Rectal smooth muscle tissue (tissue), 1 donor: Measurements from ENCODE around the gene MPP1.

Experiments
- H3K27ac ChIP-seq: one replicate; pipeline ENCODE4 v1.7.0; 2013; ENCODE audit warnings: low read depth, low read length, inconsistent platforms
- H3K27me3 ChIP-seq: one replicate; pipeline ENCODE4 v1.7.0; 2013; ENCODE audit warnings: low read length; ENCODE audit not compliant: control insufficient read depth, insufficient read depth
- H3K36me3 ChIP-seq: one replicate; pipeline ENCODE4 v1.7.0; 2013; ENCODE audit warnings: low read length; ENCODE audit not compliant: control insufficient read depth, insufficient read depth
- H3K4me1 ChIP-seq: one replicate; pipeline ENCODE4 v1.7.0; 2013; ENCODE audit warnings: low read length; ENCODE audit not compliant: control insufficient read depth, insufficient read depth
- H3K4me3 ChIP-seq: one replicate; pipeline ENCODE4 v1.7.0; 2013; ENCODE audit warnings: low read length
- H3K9ac ChIP-seq: one replicate; pipeline ENCODE4 v1.7.0; 2013; ENCODE audit warnings: low read length

MPP1 gene

GRCh38 chrX:154784149-154784995, 20.9 kb downstream of the MPP1 start:
- Histone ChIP-seq H3K9ac (no peak overlapping the region), H3K27me3 (no peaks in the 10 kb centered on the region), H3K4me1 (no peaks in the 10 kb centered on the region), H3K27ac (no peak overlapping the region), H3K4me3 (no peak overlapping the region), H3K36me3 (no peaks in the 10 kb centered on the region)

DNA sequence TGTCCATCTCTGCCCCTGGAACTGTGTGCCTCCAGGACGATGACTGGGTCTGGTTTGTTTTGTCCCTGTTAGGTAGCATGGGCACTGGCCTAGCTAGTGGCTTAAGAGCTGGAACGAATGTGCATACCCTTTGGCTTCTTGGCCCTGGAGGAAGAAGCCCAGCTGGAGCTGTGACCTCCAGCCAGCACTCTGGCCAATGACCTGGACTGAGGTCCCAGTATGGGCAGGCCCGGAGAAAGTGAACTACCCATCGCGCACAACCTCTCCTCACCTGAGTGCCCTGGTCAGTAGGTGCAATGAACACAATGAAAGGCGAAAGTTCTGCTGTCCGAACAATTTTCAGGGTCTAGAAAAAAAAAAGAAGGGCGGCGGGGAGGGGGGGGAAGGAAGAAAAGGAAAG, 24.3 kb downstream of the MPP1 start:
- Histone ChIP-seq H3K4me3 (no peak overlapping the region), H3K27ac (no peak overlapping the region), H3K27me3 (no peaks in the 10 kb centered on the region), H3K4me1 (no peaks in the 10 kb centered on the region), H3K9ac (no peak overlapping the region), H3K36me3 (peaks cover 5% of the 10 kb centered on the region)

GRCh38 chrX:154779261-154779660, 26.0 kb downstream of the MPP1 start:
- no peaks in the 10 kb centered on the region for H3K27me3 ChIP-seq
- H3K36me3 ChIP-seq, result peaks cover 11% of the 10 kb centered on the region

DNA sequence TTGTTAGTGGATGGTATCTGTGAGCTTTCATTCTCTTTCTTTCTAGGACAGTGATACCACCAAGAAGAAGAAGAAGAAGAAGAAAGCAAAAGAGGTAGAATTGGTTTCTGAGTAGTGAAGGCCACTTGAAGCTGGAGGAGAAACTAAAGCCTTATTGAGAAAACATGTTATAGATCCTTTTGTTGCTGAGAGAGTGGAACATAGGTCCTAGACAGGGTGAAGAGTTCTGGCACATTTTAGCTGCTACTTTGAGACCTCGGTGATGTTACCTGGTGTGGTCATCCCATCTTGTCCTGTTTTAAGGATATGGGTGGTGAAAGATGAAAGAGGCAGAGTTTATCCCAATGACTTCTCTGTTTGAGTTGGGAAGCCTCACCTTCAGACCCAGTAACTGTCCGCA, 28.5 kb downstream of the MPP1 start:
- H3K27ac ChIP-seq, result no peak overlapping the region
- no peaks in the 10 kb centered on the region for H3K4me1 ChIP-seq
- no peak overlapping the region for H3K9ac ChIP-seq
- peaks cover 16% of the 10 kb centered on the region for H3K36me3 ChIP-seq
- H3K4me3 ChIP-seq, result no peak overlapping the region
- no peaks in the 10 kb centered on the region for H3K27me3 ChIP-seq

More at GRCh38 chrX:154779261-154779660, 26.0 kb downstream of the MPP1 start:
- Histone ChIP-seq H3K9ac (no peak overlapping the region), H3K4me1 (no peaks in the 10 kb centered on the region), H3K27ac (no peak overlapping the region), H3K4me3 (no peak overlapping the region)

DNA sequence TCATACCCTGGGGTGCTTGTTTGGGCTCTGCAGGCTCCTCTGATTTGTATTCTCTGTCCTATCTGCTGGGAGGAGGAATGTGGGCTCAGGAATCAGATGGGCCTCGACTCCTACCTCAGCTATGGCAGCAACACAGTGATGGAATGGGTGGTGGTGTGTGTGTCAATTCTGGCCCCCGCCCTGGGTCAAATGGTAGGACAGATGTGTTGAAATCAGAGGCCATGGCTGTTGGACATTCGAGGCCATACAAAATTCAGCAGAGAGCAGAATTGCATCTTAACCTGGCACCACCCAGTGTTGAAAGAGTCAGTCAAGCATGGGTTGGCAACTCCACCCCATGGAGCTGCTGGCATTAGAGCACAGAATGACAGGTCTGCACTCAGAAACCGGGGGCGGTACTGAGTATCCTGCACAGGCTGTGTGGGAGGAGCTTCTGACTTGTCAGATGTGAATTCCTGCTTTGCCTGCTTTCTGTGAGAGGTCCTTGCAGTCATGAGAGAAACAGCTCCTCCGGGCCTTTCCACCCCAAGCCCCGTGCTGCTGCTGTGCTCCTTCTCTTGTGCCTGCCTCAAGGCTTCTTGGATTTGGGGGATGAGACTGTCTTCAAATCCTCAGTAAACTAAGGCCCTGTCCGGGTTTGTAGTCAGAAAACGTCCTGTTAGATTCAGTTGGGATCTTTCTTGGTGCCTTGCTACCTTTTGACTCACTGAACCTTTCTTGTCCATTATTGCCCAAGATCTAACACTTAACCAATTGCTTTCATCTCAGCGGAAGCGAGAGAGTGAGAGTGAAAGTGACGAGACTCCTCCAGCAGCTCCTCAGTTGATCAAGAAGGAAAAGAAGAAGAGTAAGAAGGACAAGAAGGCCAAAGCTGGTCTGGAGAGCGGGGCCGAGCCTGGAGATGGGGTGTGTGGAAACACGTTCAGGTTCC, 29.6 kb downstream of the MPP1 start:
- no peaks in the 10 kb centered on the region for H3K4me1 ChIP-seq
- H3K27ac ChIP-seq, result no peak overlapping the region
- no peaks in the 10 kb centered on the region for H3K27me3 ChIP-seq
- peaks cover 17% of the 10 kb centered on the region for H3K36me3 ChIP-seq
- H3K9ac ChIP-seq, result no peak overlapping the region
- no peak overlapping the region for H3K4me3 ChIP-seq

GRCh38 chrX:154774622-154775021, 30.7 kb downstream of the MPP1 start:
- Histone ChIP-seq H3K27ac (no peak overlapping the region), H3K36me3 (peaks cover 22% of the 10 kb centered on the region), H3K4me1 (no peaks in the 10 kb centered on the region), H3K9ac (no peak overlapping the region), H3K4me3 (no peak overlapping the region), H3K27me3 (no peaks in the 10 kb centered on the region)

DNA sequence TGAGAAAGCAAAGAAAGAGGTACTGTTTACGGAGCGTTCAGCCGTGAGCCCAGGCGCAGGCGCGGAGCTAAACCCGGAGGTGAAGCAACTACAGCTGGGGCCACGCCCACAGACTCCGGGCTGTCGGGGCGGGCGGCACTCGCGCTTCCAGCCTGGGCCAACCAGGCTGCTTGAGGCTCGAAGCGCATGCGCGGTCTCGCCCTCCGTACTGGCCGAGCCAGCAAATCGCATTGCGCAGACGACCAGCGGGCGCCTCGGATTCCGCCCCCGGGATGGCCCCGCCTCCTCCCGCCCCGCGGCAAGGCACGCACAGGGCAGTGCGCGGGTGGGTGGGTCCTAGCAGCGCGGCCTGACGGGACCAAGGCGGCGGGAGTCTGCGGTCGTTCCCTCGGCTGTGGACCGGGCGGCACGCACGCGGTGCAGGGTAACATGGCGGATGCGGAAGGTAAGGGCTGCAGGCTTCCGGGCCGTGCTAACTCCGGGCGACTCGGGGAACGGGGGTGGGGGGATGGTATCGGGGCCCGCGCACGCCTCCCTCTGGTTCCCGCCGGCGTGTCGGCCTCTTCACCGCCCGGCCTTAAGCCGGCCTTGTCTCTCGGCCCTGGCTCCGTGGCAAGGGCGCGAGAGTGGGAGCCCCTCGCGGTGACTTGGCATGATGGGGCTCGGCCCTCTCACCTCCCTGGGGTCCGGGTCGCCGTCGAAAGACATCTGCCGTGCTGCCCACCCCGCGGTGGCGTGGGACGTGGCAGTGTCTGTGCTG, 42.6 kb downstream of the MPP1 start, which contains the start of gene DKC1:
Gene DKC1, plus strand, starts transcription at position 328 of the 760 bp plus-strand sequence. Its CDS starts 102 bp downstream, at position 430.
- H3K9ac ChIP-seq, result no peak within 1 kb of the TSS
- H3K27ac ChIP-seq, result peak within 1 kb of the TSS; percentile 52
- no peaks in the 10 kb centered on the region for H3K27me3 ChIP-seq
- no peaks in the 10 kb centered on the region for H3K4me1 ChIP-seq
- H3K36me3 ChIP-seq, result peaks cover 9% of the 10 kb centered on the region
- peak within 1 kb of the TSS; percentile 71 for H3K4me3 ChIP-seq

DNA sequence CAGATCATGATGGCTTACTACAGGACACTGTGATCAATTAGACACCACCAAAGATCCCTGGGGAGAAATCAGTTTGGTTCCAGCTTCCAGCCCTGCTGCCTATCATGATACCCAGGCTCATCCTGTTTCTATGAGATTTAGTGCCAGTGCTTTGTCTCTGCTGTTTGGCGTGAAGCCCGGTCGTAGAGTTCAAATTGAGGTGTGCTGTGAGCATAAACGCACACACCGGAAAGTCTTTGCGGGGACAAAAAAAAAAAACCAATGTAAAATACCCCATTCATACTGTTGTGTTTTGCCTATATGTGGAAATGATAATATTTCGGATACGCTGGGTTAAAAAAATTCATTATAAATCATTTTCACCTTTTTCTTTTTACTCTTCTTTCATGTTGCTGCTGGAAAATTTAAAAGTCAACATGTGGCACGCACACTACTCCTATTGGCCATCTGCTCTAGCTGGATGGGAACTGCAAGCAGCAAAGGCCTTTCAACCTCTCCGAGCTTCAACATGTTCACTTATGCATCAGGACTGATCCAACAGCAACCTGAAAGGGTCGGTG, 43.2 kb downstream of the MPP1 start:
- Histone ChIP-seq H3K4me1 (no peaks in the 10 kb centered on the region), H3K27me3 (no peaks in the 10 kb centered on the region), H3K27ac (peak overlapping the region; percentile 52), H3K4me3 (peak overlapping the region; percentile 71), H3K36me3 (peaks cover 8% of the 10 kb centered on the region), H3K9ac (no peak overlapping the region)

DNA sequence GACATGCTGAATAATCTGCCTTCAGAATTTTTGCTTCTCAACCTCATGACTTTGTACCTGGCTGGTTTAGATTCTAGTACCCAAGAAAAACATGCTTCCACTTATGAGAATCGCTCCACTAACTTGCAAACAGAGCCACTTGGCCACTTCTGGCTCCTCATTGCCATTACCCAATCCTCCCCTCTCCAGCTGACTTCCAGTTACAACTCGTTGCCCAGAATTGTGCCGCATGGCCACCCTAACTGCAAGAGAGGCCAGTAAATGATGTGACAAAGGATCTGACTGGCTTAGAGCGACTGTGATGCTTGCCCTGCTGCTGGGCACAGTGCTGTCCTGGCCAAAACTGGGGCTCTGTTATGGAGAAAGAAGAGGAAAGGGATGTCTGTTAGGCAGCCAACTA, 46.6 kb downstream of the MPP1 start:
- Histone ChIP-seq H3K27me3 (no peaks in the 10 kb centered on the region), H3K36me3 (no peaks in the 10 kb centered on the region), H3K4me3 (no peak overlapping the region), H3K27ac (no peak overlapping the region), H3K9ac (no peak overlapping the region), H3K4me1 (no peaks in the 10 kb centered on the region)

GRCh38 chrX:154751669-154752271, 53.5 kb downstream of the MPP1 start:
- H3K36me3 ChIP-seq, result no peaks in the 10 kb centered on the region
- H3K4me1 ChIP-seq, result no peaks in the 10 kb centered on the region
- H3K4me3 ChIP-seq, result no peak overlapping the region
- H3K27me3 ChIP-seq, result no peaks in the 10 kb centered on the region
- H3K27ac ChIP-seq, result no peak overlapping the region
- no peak overlapping the region for H3K9ac ChIP-seq

DNA sequence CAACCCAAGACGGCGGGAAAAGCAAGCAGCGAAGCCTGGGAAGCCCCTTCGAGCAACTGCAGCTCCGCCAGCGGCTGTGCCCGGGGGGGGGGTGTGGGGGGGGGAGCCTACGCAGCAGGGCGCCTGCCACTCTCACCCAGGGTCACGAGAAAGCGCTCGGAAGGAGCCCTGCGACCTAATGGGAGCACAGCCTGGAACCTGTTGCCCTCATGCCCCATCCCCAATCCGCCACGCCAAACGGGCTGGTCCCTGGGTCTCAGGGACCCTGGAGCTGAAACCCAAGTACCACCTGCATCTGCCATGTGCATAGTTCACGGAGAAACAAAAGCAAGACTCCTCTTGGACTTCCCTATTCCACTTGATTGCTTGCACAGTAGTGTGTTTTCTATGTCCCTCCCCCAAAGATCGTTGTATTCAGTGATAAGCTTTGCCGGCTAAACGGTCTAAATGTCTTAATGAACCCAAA, 54.0 kb downstream of the MPP1 start:
- no peaks in the 10 kb centered on the region for H3K27me3 ChIP-seq
- H3K27ac ChIP-seq, result no peak overlapping the region
- peak overlapping the region; percentile 48 for H3K4me3 ChIP-seq
- H3K36me3 ChIP-seq, result no peaks in the 10 kb centered on the region
- no peak overlapping the region for H3K9ac ChIP-seq
- no peaks in the 10 kb centered on the region for H3K4me1 ChIP-seq
